NCI-H345 (cell line): ENCODE measurements around the gene TM2D3.
A peak's percentile ranks its signal among the peaks of the same experiment; 100 is the strongest.

Experiments
- DNase-seq: peaks from one replicate; lab custom pipeline; 2025; lab: John Stamatoyannopoulos, UW

The TM2D3 gene

GRCh38 chr15:101652098-101652785 lies at the start of gene TM2D3:
Gene TM2D3, minus strand, starts transcription at chr15:101652381. Its CDS starts 20 bp downstream, at chr15:101652361.
- peak; percentile 89 for DNase-seq

GRCh38 chr15:101698314-101698713 lies 46.1 kb upstream of the TM2D3 start:
- no peak for DNase-seq

GRCh38 chr15:101697488-101697887 lies 45.3 kb upstream of the TM2D3 start:
- no peak for DNase-seq

- no peak for DNase-seq
Measured at GRCh38 chr15:101696829-101697228, 44.6 kb upstream of the TM2D3 start.

GRCh38 chr15:101694261-101694660 lies 42.1 kb upstream of the TM2D3 start:
- DNase-seq = no peak

- no peak for DNase-seq
Measured at GRCh38 chr15:101692801-101693598, 40.8 kb upstream of the TM2D3 start.

- DNase-seq = no peak
Measured at GRCh38 chr15:101689901-101690300, 37.7 kb upstream of the TM2D3 start.

- DNase-seq = no peak
Measured at GRCh38 chr15:101686718-101687117, 34.5 kb upstream of the TM2D3 start.

GRCh38 chr15:101684877-101685276 lies 32.7 kb upstream of the TM2D3 start:
- no peak for DNase-seq

GRCh38 chr15:101684384-101684783 lies 32.2 kb upstream of the TM2D3 start:
- DNase-seq = no peak

- DNase-seq = no peak
Measured at GRCh38 chr15:101679806-101680205, 27.6 kb upstream of the TM2D3 start.

- DNase-seq = no peak
Measured at GRCh38 chr15:101676921-101677329, 24.7 kb upstream of the TM2D3 start.

- no peak for DNase-seq
Measured at GRCh38 chr15:101675796-101676582, 23.8 kb upstream of the TM2D3 start.

- no peak for DNase-seq
Measured at GRCh38 chr15:101675015-101675414, 22.8 kb upstream of the TM2D3 start.

- DNase-seq = no peak
Measured at GRCh38 chr15:101672298-101672697, 20.1 kb upstream of the TM2D3 start.

- DNase-seq = no peak
Measured at GRCh38 chr15:101669744-101670143, 17.6 kb upstream of the TM2D3 start.

GRCh38 chr15:101667881-101668280 lies 15.7 kb upstream of the TM2D3 start:
- DNase-seq = no peak

GRCh38 chr15:101664303-101664913 lies 12.2 kb upstream of the TM2D3 start:
- DNase-seq = no peak

GRCh38 chr15:101662203-101662602 lies 10.0 kb upstream of the TM2D3 start:
- no peak for DNase-seq

- no peak for DNase-seq
Measured at GRCh38 chr15:101660005-101660404, 7.8 kb upstream of the TM2D3 start.

- DNase-seq = peak; percentile 63
Measured at GRCh38 chr15:101657968-101658784, 6.0 kb upstream of the TM2D3 start.
